HepG2 (cell line): ENCODE data around the gene GNA12. TPM values are rescaled to one million over a fixed set of nuclear protein-coding genes. Genes with fewer than 3 reads are reported as not detected.

Experiments used
- ATAC-seq: fragments of 200-7000 bp; cut with Tn5 transposase; 3 replicates; pipeline ENCODE4 v1.9.1; 2020; ENCODE audit warnings: mild to moderate bottlenecking, moderate library complexity
- BruUV-seq: library from RNA; stranded (reverse); fragments of 400-500 nt; replicated peaks from 2 replicates; lab custom pipeline; 2021; lab: Mats Ljungman, UMichigan
- CTCF ChIA-PET: fragments of 300-600 bp; formaldehyde crosslinking; extraction: SDS; loops from one replicate; lab custom pipeline; 2021; ENCODE audit warnings: low total read pairs, inconsistent platforms, low intra/inter-chr PET ratio; lab: Yijun Ruan, JAX
- POLR2A ChIA-PET: fragments of 350-600 bp; sonication (Branson Sonifier 250); formaldehyde crosslinking; loops from one replicate; lab custom pipeline; 2020; ENCODE audit warnings: antibody characterized with exemption, inconsistent platforms; lab: Yijun Ruan, JAX
- DNase-seq: peaks from one replicate; pipeline ENCODE4 v3.0.0-alpha.2; 2015; ENCODE audit warnings: low spot score
- FAIRE-seq: peaks from 3 replicates; lab custom pipeline; 2011; peaks lifted over from hg19 to GRCh38; lab: Jason Lieb, UNC
- H2AFZ ChIP-seq: one replicate; pipeline ENCODE4 v1.6.1; 2011; ENCODE audit warnings: low read length, inconsistent platforms
- H3K27ac ChIP-seq: fragments of 300-600 bp; 3 replicates; pipeline ENCODE4 v1.8.0; 2011; ENCODE audit warnings: mixed run types, mild to moderate bottlenecking, mixed read lengths, low read length, inconsistent platforms; ENCODE audit not compliant: insufficient read depth; ENCODE audit errors: extremely low read length
- H3K27me3 ChIP-seq, 2 experiments: fragments of 200-600 bp in 1 of 2; 2 replicates in 1 of 2; 3 replicates in 1 of 2; pipeline versions ENCODE4 v1.6.0 to v1.8.0; 2011; ENCODE audit warnings: low read length in 2 of 2, mild to moderate bottlenecking in 2 of 2, moderate library complexity in 2 of 2, inconsistent platforms in 1 of 2; ENCODE audit not compliant: insufficient read depth in 2 of 2, control insufficient read depth in 1 of 2
- H3K36me3 ChIP-seq, 2 experiments: fragments of 200-600 bp in 1 of 2; replicated peaks in 1 of 2; 2 replicates in 1 of 2; 3 replicates in 1 of 2; pipeline versions ENCODE4 v1.5.1 to v1.8.0; 2011; ENCODE audit warnings: low read length in 2 of 2, inconsistent platforms in 1 of 2; ENCODE audit not compliant: insufficient read depth in 2 of 2, control insufficient read depth in 1 of 2
- H3K4me1 ChIP-seq: 2 replicates; pipeline ENCODE4 v1.5.1; 2012; ENCODE audit warnings: low read length, inconsistent platforms; ENCODE audit not compliant: insufficient read depth
- H3K4me2 ChIP-seq: 2 replicates; pipeline ENCODE4 v1.6.0; 2011; ENCODE audit warnings: low read depth, low read length, inconsistent platforms
- H3K4me3 ChIP-seq, 3 experiments: fragments of 200-600 bp in 1 of 3; sonication (generic), shearing (Covaris generic) in 1 of 3; replicated peaks in 1 of 3; 2 replicates each; pipeline ENCODE4 v1.5.1; 2011 to 2016; ENCODE audit warnings: low read length in 3 of 3, inconsistent platforms in 2 of 3, low read depth in 2 of 3, mild to moderate bottlenecking in 2 of 3, control low read depth in 1 of 3, mixed read lengths in 1 of 3; ENCODE audit not compliant: insufficient read depth in 1 of 3
- H3K79me2 ChIP-seq: one replicate; pipeline ENCODE4 v1.6.1; 2011; ENCODE audit warnings: low read length, inconsistent platforms; ENCODE audit not compliant: insufficient read depth
- H3K9ac ChIP-seq: 2 replicates; pipeline ENCODE4 v1.6.0; 2011; ENCODE audit warnings: mild to moderate bottlenecking, low read depth, low read length, inconsistent platforms; ENCODE audit not compliant: insufficient read depth
- H3K9me3 ChIP-seq: 2 replicates; pipeline ENCODE4 v1.5.1; 2012; ENCODE audit warnings: mild to moderate bottlenecking, low read length
- H4K20me1 ChIP-seq: 2 replicates; pipeline ENCODE4 v1.6.0; 2011; ENCODE audit warnings: inconsistent platforms, mild to moderate bottlenecking, low read length, moderate library complexity; ENCODE audit not compliant: insufficient read depth
- CREB3 ChIP-seq: sonication (generic); formaldehyde crosslinking; IDR thresholded peaks from 2 replicates; pipeline ENCODE4 v1.5.0; 2020; ENCODE audit warnings: missing genetic modification reagents
- EP300 ChIP-seq, 3 experiments: sonication (generic) in 1 of 3; formaldehyde crosslinking in 1 of 3; IDR thresholded peaks; 2 replicates each; pipeline versions ENCODE4 v1.5.1 to v1.6.1; 2011 to 2020; ENCODE audit warnings: low read depth in 2 of 3, low read length in 2 of 3, borderline replicate concordance in 1 of 3, improper control_type of control experiment in 1 of 3, mild to moderate bottlenecking in 1 of 3, missing genetic modification reagents in 1 of 3, moderate library complexity in 1 of 3
- HNRNPL ChIP-seq: fragments of 200-400 bp; formaldehyde crosslinking; IDR thresholded peaks from 2 replicates; pipeline ENCODE4 v1.6.1; 2017; ENCODE audit warnings: mild to moderate bottlenecking, low read depth, low read length
- ISX ChIP-seq: sonication (generic); formaldehyde crosslinking; conservative IDR thresholded peaks from 2 replicates; pipeline ENCODE4 v1.5.0; 2020; ENCODE audit warnings: missing genetic modification reagents
- KMT2A ChIP-seq: sonication (generic); formaldehyde crosslinking; IDR thresholded peaks from 2 replicates; pipeline ENCODE4 v1.4.0; 2020; ENCODE audit warnings: missing genetic modification reagents
- NONO ChIP-seq, 2 experiments: fragments of 450-650 bp in 1 of 2; sonication (generic) in 1 of 2; formaldehyde crosslinking in 1 of 2; IDR thresholded peaks in 1 of 2; conservative IDR thresholded peaks in 1 of 2; 2 replicates each; pipeline versions ENCODE4 v1.6.1 to v1.8.0; 2017 to 2022; ENCODE audit warnings: mild to moderate bottlenecking in 1 of 2, missing genetic modification reagents in 1 of 2, moderate library complexity in 1 of 2
- PBX2 ChIP-seq: IDR thresholded peaks from 2 replicates; pipeline ENCODE4 v1.6.1; 2016; ENCODE audit warnings: control low read depth
- SP2 ChIP-seq: sonication (generic); formaldehyde crosslinking; IDR thresholded peaks from 2 replicates; pipeline ENCODE4 v1.5.1; 2020; ENCODE audit warnings: mild to moderate bottlenecking, missing genetic modification reagents
- TARDBP ChIP-seq: sonication (generic); formaldehyde crosslinking; IDR thresholded peaks from 2 replicates; pipeline ENCODE4 v1.8.0; 2022; ENCODE audit warnings: mild to moderate bottlenecking, missing genetic modification reagents
- TBP ChIP-seq: sonication (generic); formaldehyde crosslinking; IDR thresholded peaks from 2 replicates; pipeline ENCODE4 v1.5.0; 2020; ENCODE audit warnings: missing genetic modification reagents
- TEAD3 ChIP-seq: optimal IDR thresholded peaks from 2 replicates; pipeline ENCODE3; 2016; ENCODE audit warnings: borderline replicate concordance
- ZNF24 ChIP-seq: fragments of 450-650 bp; IDR thresholded peaks from 2 replicates; pipeline ENCODE4 v1.6.1; 2017; ENCODE audit warnings: antibody characterized with exemption, mild to moderate bottlenecking
- ZNF274 ChIP-seq: sonication (generic); formaldehyde crosslinking; IDR thresholded peaks from 2 replicates; pipeline ENCODE4 v1.5.1; 2020; ENCODE audit warnings: mild to moderate bottlenecking, missing genetic modification reagents
- ZNF674 ChIP-seq: sonication (generic); formaldehyde crosslinking; IDR thresholded peaks from 2 replicates; pipeline ENCODE4 v1.5.0; 2020; ENCODE audit warnings: low read depth, mild to moderate bottlenecking, missing genetic modification reagents
- ZNF770 ChIP-seq: sonication (generic); formaldehyde crosslinking; IDR thresholded peaks from 2 replicates; pipeline ENCODE4 v1.5.0; 2020; ENCODE audit warnings: mild to moderate bottlenecking, missing genetic modification reagents
- ZNF776 ChIP-seq: sonication (generic); formaldehyde crosslinking; IDR thresholded peaks from 2 replicates; pipeline ENCODE4 v1.4.0; 2020; ENCODE audit warnings: mild to moderate bottlenecking, missing genetic modification reagents
- WGBS: methylation state at CpG from one replicate; pipeline ENCODE4 v1.1.6; 2017; ENCODE audit warnings: low lambda C conversion rate; 5-methylcytosine and 5-hydroxymethylcytosine counted together
- in situ Hi-C: cut with HindIII; loops from 2 replicates; pipeline ENCODE4 v1.10.0; 2017; ENCODE audit warnings: low pct_unique_long_range_greater_than_20kb; ENCODE audit not compliant: extremely low pct_ligation_motif_present
- intact Hi-C: fragments of 100-400 bp; cut with micrococcal nuclease; formaldehyde crosslinking; loops from one replicate; pipeline ENCODE4 v1.10.0; 2022; ENCODE audit not compliant: unreplicated experiment
- polyA plus RNA-seq, 8 experiments: library from polyadenylated mRNA; depleted of rRNA in 3 of 8; stranded (reverse) in 7 of 8; unstranded in 1 of 8; fragments of >200 nt; fragmentation: Illumina TruSeq in 4 of 8; extraction: Trizol in 4 of 8; gene quantifications; 2 replicates each; pipeline versions ENCODE4 v1.2.1 to v1.2.3, GENCODE V29; 2011 to 2016; ENCODE audit warnings: low read depth in 4 of 8, missing spikeins in 1 of 8, mixed read lengths in 1 of 8; ENCODE audit not compliant: insufficient read depth in 1 of 8
- total RNA-seq, 5 experiments: library from RNA; depleted of rRNA; stranded (reverse); fragments of >200 nt; fragmentation: Illumina TruSeq; extraction: Trizol; gene quantifications; 2 replicates each; pipeline ENCODE4 v1.2.3, GENCODE V29; 2016; ENCODE audit warnings: low read depth in 1 of 5
- TF ChIP-seq, protein P1 (sequence below): sonication (generic); formaldehyde crosslinking; IDR thresholded peaks from 2 replicates; pipeline ENCODE4 v1.8.0; 2022; ENCODE audit warnings: mild to moderate bottlenecking, missing genetic modification reagents; ENCODE audit not compliant: insufficient replicate concordance

Gene GNA12
- total and polyA plus RNA-seq, 2 of the 13 experiments (the other 11 are each of a cell fraction or from before 2014, with no cell fraction given) = 16.2 to 50.9 TPM

DNA sequence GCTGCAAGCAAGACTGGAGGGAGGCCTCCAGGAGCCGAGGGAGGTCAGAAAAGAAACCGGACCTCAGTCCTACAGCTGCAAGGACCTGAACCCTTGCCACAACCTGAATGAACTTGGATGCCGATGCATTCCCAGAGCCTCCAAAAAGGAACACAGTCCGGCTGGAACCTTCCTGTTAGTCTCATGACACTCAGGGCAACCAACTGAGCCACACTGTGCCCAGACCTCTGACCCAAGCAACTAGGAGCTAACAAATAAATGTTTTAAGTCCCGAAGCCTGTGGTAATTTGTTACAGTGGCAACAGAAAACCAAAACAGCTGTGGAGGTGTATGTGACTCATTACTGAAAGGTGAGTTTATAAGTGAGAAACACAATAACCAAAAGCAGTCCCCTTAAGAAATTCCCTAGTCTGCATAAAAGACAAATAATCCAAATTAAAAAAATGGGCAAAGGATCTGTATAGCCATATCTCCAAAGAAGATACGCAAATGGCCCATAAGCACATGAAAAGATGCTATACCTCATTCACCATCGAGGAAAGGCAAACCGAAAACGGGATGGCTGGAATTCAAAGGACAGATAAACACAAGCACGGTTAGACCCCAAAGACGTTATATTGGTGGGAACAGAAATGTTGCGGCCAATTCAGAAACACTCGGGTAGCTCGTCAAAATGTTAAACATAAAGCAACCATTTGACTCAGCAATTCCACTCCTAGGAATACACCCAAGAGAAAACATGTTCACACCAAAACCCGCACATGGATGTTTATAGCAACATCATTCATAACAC lies 24.8 kb downstream of the GNA12 start (continued):
- TF ChIP-seq KMT2A (CRISPR knock-in tag) = no peak
- no peak for TF ChIP-seq TBP
- no peak for TF ChIP-seq ZNF776
- TF ChIP-seq ISX (CRISPR knock-in tag) = no peak
- TF ChIP-seq PBX2 (CRISPR knock-in tag) = no peak
- peak; percentile 31 for TF ChIP-seq TEAD3 (CRISPR knock-in tag)
- no peak for TF ChIP-seq ZNF674 (CRISPR knock-in tag)
- TF ChIP-seq, protein P1, sequence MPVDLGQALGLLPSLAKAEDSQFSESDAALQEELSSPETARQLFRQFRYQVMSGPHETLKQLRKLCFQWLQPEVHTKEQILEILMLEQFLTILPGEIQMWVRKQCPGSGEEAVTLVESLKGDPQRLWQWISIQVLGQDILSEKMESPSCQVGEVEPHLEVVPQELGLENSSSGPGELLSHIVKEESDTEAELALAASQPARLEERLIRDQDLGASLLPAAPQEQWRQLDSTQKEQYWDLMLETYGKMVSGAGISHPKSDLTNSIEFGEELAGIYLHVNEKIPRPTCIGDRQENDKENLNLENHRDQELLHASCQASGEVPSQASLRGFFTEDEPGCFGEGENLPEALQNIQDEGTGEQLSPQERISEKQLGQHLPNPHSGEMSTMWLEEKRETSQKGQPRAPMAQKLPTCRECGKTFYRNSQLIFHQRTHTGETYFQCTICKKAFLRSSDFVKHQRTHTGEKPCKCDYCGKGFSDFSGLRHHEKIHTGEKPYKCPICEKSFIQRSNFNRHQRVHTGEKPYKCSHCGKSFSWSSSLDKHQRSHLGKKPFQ (CRISPR knock-in tag) = no peak

DNA sequence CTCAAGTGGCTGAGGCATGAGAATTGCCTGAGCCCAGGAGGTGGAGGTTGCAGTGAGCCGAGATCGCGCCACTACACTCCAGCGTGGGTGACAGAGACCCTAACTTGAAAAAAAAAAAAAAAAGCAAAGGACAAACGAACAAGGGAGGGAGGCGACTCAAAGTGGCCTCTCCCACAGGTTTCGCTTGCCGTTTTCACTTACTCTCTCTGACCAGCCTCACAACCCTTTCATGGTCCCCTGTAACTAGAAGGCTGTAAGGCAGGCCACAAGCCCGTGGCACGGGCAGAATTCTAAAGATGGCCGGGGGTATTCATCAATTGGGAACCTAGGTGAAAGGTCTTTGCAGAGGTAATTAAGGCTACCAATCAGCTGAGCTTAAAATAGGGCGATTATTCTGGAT lies 25.5 kb downstream of the GNA12 start:
- Histone ChIP-seq H3K36me3 (peaks cover 0 to 3% of the 10 kb centered on the region in 2 experiments; a peak in 2 of 5 replicates), H4K20me1 (0 out of 2 replicates have a peak, but pooled peaks cover 3% of the 10 kb centered on the region), H3K27me3 (no peaks in the 10 kb centered on the region), H3K79me2 (peaks cover 92% of the 10 kb centered on the region), H3K9me3 (no peaks in the 10 kb centered on the region), H3K4me3 (peak overlapping the region in 1 of 3 experiments; percentile 20; a peak in 1 of 6 replicates), H3K4me1 (peaks cover 79% of the 10 kb centered on the region), H3K27ac (peak overlapping the region; percentile 76), H3K4me2 (peak overlapping the region; percentile 35), H2AFZ (no peak overlapping the region), H3K9ac (0 out of 2 replicates have a peak overlapping the region, but pooled peaks have one; percentile 4)
- no peak for ATAC-seq
- POLR2A ChIA-PET = interaction anchor here (2.5 to 3.3 kb wide), 2 partner anchors 15 to 16 kb away, joined by 7 to 54 read pairs; no protein-coding TSS in a partner anchor
- FAIRE-seq = no peak
- DNase-seq = no peak
- BruUV-seq = no TSS peak
- CTCF ChIA-PET = no interaction called here
- intact Hi-C loops = no loop called here
- WGBS = 90% methylated on average over 12 of the region's 12 CpGs
- in situ Hi-C loops = no loop called here
- TF ChIP-seq SP2 (CRISPR knock-in tag) (no peak), CREB3 (CRISPR knock-in tag) (no peak), ZNF274 (CRISPR knock-in tag) (no peak), HNRNPL (no peak), EP300 (IDR thresholded peaks at IDR 0.05; ENCODE audit: low read depth in 2 of 2, low read length in 2 of 2) (no peak), EP300 (CRISPR knock-in tag; IDR thresholded peaks at IDR 0.05; ENCODE audit: borderline replicate concordance) (no peak), ZNF770 (CRISPR knock-in tag) (no peak), TARDBP (no peak), ZNF24 (no peak), NONO (IDR thresholded peaks at IDR 0.05) (no peak), NONO (CRISPR knock-in tag; conservative IDR thresholded peaks at IDR 0.05) (no peak)
